Ascending aorta (tissue), 2 donors: Measurements from ENCODE around the gene PYDC1. TPM values are rescaled to one million over a fixed set of nuclear protein-coding genes. Genes with fewer than 3 reads are reported as not detected.

Experiments used
- DNase-seq, 2 donors: peaks; one replicate each; pipeline ENCODE4 v3.0.0-alpha.2; 2019; ENCODE audit warnings: low spot score in 2 of 2
- H3K27ac ChIP-seq, 2 donors: fragments of 200-600 bp; sonication (generic); one replicate each; pipeline ENCODE4 v1.5.1; 2016 to 2017; ENCODE audit warnings: mild to moderate bottlenecking in 1 of 2
- H3K27me3 ChIP-seq: fragments of 200-600 bp; sonication (generic); one replicate; pipeline ENCODE4 v1.5.1; 2017
- H3K36me3 ChIP-seq, 2 donors: fragments of 200-600 bp; sonication (generic); one replicate each; pipeline ENCODE4 v1.5.1; 2016
- H3K4me1 ChIP-seq, 2 donors: fragments of 200-600 bp; sonication (generic); one replicate each; pipeline ENCODE4 v1.5.1; 2016 to 2017; ENCODE audit warnings: mild to moderate bottlenecking in 1 of 2
- H3K4me3 ChIP-seq, 2 donors: fragments of 200-600 bp; sonication (generic); one replicate each; pipeline ENCODE4 v1.5.1; 2016 to 2017; ENCODE audit warnings: mild to moderate bottlenecking in 1 of 2
- H3K9me3 ChIP-seq, 2 donors: fragments of 200-600 bp; sonication (generic); one replicate each; pipeline ENCODE4 v1.5.1; 2016
- intact Hi-C: fragments of 100-400 bp; cut with DNase I; formaldehyde crosslinking; loops from one replicate; pipeline ENCODE4 v1.15.1; 2023
- total RNA-seq: library from RNA; depleted of rRNA; stranded (reverse); fragments of >200 nt; gene quantifications from one replicate; pipeline ENCODE4 v1.1.0, GENCODE V29; 2016
- TF ChIP-seq, protein P1 (sequence below), 3 experiments: fragments of 200-600 bp in 2 of 3; fragments of 450-650 bp in 1 of 3; sonication (generic) in 2 of 3; IDR thresholded peaks; one replicate each; pipeline ENCODE4 v1.5.1; 2016 to 2019; ENCODE audit warnings: antibody characterized with exemption in 3 of 3, mild to moderate bottlenecking in 1 of 3, moderate library complexity in 1 of 3

Gene PYDC1
- total RNA-seq, 1 donor from 2014 or later, result not detected

DNA sequence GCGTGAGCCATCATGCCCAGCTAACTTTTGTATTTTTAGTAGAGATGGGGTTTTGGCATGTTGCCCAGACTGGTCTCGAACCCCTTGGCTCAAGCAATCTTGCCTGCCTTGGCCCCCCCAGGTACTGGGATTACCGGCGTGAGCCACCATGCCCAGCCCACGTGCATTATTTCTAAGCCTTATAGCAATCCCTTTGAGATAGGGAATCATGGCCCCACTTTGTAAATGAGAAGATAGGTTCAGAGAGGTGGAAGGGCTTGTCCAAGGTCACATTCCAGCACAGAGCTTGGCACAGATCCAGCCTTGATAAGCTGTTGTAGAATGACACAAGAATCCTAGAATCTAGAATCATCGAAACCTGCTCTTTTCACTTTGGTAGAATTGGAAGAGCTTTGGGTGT lies 10.2 kb downstream of the PYDC1 start:
- H3K4me3 ChIP-seq, result no peak overlapping the region
- intact Hi-C loops, result no loop called here
- TF ChIP-seq, protein P1, sequence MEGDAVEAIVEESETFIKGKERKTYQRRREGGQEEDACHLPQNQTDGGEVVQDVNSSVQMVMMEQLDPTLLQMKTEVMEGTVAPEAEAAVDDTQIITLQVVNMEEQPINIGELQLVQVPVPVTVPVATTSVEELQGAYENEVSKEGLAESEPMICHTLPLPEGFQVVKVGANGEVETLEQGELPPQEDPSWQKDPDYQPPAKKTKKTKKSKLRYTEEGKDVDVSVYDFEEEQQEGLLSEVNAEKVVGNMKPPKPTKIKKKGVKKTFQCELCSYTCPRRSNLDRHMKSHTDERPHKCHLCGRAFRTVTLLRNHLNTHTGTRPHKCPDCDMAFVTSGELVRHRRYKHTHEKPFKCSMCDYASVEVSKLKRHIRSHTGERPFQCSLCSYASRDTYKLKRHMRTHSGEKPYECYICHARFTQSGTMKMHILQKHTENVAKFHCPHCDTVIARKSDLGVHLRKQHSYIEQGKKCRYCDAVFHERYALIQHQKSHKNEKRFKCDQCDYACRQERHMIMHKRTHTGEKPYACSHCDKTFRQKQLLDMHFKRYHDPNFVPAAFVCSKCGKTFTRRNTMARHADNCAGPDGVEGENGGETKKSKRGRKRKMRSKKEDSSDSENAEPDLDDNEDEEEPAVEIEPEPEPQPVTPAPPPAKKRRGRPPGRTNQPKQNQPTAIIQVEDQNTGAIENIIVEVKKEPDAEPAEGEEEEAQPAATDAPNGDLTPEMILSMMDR (IDR thresholded peaks at IDR 0.05), result no peak
- no peak for DNase-seq
- H3K4me1 ChIP-seq, result peaks cover 0 to 4% of the 10 kb centered on the region in 2 donors
- H3K36me3 ChIP-seq, result no peaks in the 10 kb centered on the region
- H3K27ac ChIP-seq, result no peak overlapping the region
- H3K9me3 ChIP-seq, result no peaks in the 10 kb centered on the region
- no peaks in the 10 kb centered on the region for H3K27me3 ChIP-seq

DNA sequence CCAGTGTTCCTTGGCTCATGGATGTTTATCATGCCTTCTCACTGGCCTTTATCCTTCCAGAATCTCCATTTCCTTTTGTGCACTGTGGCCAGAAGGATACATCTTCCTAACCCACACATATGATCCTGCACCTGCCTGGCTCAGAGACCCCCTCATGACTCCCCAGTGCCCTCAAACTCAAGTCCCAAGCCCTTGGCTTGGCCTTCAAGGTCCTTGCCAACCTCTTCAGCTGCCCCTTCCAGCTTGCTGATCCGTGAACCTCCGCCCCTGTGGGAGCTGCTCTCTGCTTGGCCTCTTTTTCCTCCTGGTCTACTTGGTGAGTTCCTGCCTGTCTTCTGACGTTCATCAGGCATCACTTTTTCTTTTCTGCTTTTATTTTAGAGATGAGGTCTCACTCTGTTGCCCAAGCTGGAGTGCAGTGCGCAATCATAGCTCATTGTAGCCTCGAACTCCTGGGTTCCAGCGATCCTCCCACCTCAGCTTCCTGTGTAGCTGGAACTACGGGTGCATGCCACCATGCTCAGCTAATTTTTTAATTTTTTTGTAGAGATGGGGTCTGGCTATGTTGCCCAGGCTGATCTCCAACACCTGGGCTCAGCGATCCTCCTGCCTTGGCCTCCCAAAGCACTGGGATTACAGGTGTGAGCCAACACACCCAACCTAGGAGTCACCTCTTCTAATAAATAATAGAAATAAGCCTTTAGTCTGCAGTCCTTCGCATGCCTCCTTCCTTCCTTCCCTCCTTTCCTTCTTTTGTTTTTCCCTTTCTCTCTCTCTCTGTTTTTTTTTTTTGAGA lies 11.9 kb downstream of the PYDC1 start:
- no peak for DNase-seq
- no peaks in the 10 kb centered on the region for H3K9me3 ChIP-seq
- intact Hi-C loops, result no loop called here
- peaks cover 0 to 10% of the 10 kb centered on the region in 2 donors for H3K4me1 ChIP-seq
- peaks cover 0 to 2% of the 10 kb centered on the region in 2 donors for H3K36me3 ChIP-seq
- no peak overlapping the region for H3K27ac ChIP-seq
- TF ChIP-seq, protein P1 (IDR thresholded peaks at IDR 0.05), result no peak
- H3K27me3 ChIP-seq, result no peaks in the 10 kb centered on the region
- H3K4me3 ChIP-seq, result no peak overlapping the region

DNA sequence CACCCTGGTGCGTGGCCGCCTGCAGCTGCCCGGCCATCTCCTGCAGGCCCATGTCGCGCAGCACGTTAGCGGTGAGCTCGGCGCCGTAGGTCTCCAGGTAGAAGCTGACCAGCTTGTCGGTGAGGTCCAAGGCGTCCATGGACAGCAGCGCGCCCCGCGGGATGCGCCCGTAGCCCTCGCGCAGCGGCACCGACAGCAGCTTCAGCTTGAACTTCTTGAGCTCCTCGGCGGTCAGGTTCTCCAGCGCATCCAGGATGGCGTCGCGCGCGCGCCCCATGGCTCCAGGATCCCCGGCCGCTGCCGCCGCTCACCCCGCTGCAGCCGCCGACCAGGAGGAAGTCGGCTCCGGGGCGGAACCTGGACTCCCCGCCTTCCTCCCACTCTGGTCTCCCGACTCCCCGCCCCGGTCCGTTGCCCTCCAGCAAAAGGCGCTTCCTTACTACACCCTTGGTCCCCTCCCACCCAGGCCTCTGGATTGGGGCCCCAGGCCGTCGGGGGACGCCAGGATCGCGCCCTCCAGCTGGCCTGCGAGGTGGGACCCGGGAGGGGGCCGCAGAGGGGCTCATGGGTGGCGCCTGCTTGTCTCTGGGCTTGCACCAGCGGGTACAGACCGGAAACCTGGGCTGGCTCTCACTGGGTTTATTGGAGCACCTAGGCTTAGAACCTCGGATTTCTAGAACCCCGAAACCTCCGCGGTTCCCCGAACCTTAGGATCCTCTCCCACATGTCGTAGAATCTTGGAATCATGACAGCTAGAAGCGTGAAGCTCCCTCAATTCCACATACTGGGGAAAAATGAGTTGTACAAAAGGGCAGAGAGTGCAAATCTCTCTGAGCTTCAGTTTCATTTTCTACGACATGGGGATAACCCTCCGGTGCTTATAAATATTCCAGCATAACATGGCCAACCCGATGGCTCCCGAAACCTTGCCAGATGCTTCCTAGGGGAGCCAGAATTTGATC lies 14.2 kb downstream of the PYDC1 start, which contains the start of gene PYCARD:
Gene PYCARD, minus strand, starts transcription at position 347 of the 962 bp plus-strand sequence. Its CDS starts 70 bp downstream, at position 277.
- intact Hi-C loops, result no loop called here
- H3K9me3 ChIP-seq, result no peaks in the 10 kb centered on the region
- H3K4me3 ChIP-seq, result peak within 1 kb of the TSS; percentile 64 to 65
- peak in 1 of 2 donors; percentile 74 for DNase-seq
- TF ChIP-seq, protein P1 (IDR thresholded peaks at IDR 0.05), result no peak
- H3K4me1 ChIP-seq, result peaks cover 0 to 10% of the 10 kb centered on the region in 2 donors
- H3K27me3 ChIP-seq, result no peaks in the 10 kb centered on the region
- peaks cover 0 to 4% of the 10 kb centered on the region in 2 donors for H3K36me3 ChIP-seq
- H3K27ac ChIP-seq, result peak within 1 kb of the TSS in 1 of 2 donors; percentile 4

DNA sequence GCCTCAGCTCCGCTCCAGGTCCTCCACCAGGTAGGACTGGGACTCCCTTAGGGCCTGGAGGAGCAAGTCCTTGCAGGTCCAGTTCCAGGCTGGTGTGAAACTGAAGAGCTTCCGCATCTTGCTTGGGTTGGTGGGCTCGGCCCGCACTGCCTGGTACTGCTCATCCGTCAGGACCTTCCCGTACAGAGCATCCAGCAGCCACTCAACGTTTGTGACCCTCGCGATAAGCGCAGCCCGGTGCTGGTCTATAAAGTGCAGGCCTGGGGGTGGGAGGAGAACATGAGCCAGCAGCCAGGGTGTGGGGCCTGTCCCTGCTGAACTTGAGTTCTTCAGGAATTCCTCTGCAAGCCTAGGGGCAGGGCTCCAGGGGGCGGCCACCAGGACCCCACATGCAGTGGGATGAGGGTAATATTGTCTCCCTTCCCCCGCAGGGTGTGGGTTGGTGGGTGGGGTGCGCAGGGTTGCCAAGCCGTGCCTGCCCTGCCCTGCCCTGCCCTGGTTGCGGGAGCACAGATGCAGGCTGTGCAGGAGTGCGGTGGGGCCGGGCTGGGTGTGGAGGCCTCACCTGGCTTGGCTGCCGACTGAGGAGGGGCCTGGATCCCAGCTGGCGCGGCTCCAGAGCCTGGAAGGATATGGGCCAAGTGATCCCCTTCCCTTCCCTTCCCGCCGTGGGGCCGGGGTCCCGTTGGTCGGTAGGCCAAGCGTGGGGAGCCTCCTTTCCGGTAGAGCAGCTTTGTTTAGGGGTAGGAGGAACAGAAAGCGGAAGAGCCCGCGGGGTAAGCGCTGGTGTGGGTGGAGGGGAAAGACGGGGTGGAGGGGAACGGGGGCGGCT lies 15.1 kb downstream of the PYDC1 start:
- Histone ChIP-seq H3K27me3 (no peaks in the 10 kb centered on the region), H3K27ac (peak overlapping the region in 1 of 2 donors; percentile 4), H3K9me3 (no peaks in the 10 kb centered on the region), H3K4me1 (peaks cover 0 to 10% of the 10 kb centered on the region in 2 donors), H3K36me3 (peaks cover 0 to 7% of the 10 kb centered on the region in 2 donors), H3K4me3 (peak overlapping the region; percentile 64 to 65)
- no peak for DNase-seq
- TF ChIP-seq, protein P1 (IDR thresholded peaks at IDR 0.05), result no peak
- intact Hi-C loops, result no loop called here
